K562 (cell line): ENCODE results near the gene TCHP. TPM values are rescaled to one million over a fixed set of nuclear protein-coding genes. Genes with fewer than 3 reads are reported as not detected.

ENCODE experiments used
- CBFA2T3 ChIP-seq: fragments of 450-650 bp; IDR thresholded peaks from 2 replicates; pipeline ENCODE4 v1.6.1; 2017
- CEBPZ ChIP-seq: fragments of 150-350 bp; IDR thresholded peaks from 2 replicates; pipeline ENCODE4 v1.6.1; 2014; ENCODE audit warnings: low read depth, mild to moderate bottlenecking, low read length, borderline replicate concordance
- FIP1L1 ChIP-seq: fragments of 200-400 bp; formaldehyde crosslinking; IDR thresholded peaks from 2 replicates; pipeline ENCODE4 v1.6.1; 2018; ENCODE audit warnings: mild to moderate bottlenecking, low read depth, low read length; ENCODE audit not compliant: poor library complexity, severe bottlenecking
- FOXJ2 ChIP-seq: fragments of 200-800 bp; sonication (Bioruptor generic); IDR thresholded peaks from 2 replicates; pipeline ENCODE4 v1.6.1; 2016; ENCODE audit warnings: missing genetic modification characterization, missing compliant biosample characterization
- ILK ChIP-seq: fragments of 450-650 bp; IDR thresholded peaks from 2 replicates; pipeline ENCODE4 v1.6.1; 2016; ENCODE audit warnings: missing genetic modification characterization, low read depth, mild to moderate bottlenecking, missing compliant biosample characterization, moderate library complexity, borderline replicate concordance
- MAFK ChIP-seq: IDR thresholded peaks from 2 replicates; pipeline ENCODE4 v1.6.1; 2011; ENCODE audit warnings: low read length, improper control_type of control experiment
- MEF2A ChIP-seq: IDR thresholded peaks from 2 replicates; pipeline ENCODE4 v1.6.1; 2011; ENCODE audit warnings: low read depth, mild to moderate bottlenecking, low read length, moderate library complexity; ENCODE audit not compliant: control insufficient read depth
- NR2C2 ChIP-seq, 2 experiments: fragments of 200-800 bp in 1 of 2; sonication (Bioruptor generic) in 1 of 2; sonication (generic) in 1 of 2; formaldehyde crosslinking in 1 of 2; IDR thresholded peaks; 2 replicates each; pipeline versions ENCODE4 v1.6.1 to v1.8.0; 2016 to 2022; ENCODE audit warnings: mild to moderate bottlenecking in 1 of 2, missing compliant biosample characterization in 1 of 2, missing genetic modification characterization in 1 of 2, missing genetic modification reagents in 1 of 2
- PHF20 ChIP-seq: fragments of 450-650 bp; IDR thresholded peaks from 2 replicates; pipeline ENCODE4 v1.6.1; 2018; ENCODE audit not compliant: partially characterized antibody
- POLR2B ChIP-seq: fragments of 450-650 bp; IDR thresholded peaks from 2 replicates; pipeline ENCODE4 v1.6.1; 2018; ENCODE audit warnings: low read depth; ENCODE audit not compliant: partially characterized antibody
- PTBP1 ChIP-seq: fragments of 200-400 bp; formaldehyde crosslinking; IDR thresholded peaks from 2 replicates; pipeline ENCODE4 v1.6.1; 2017; ENCODE audit warnings: low read depth, low read length
- RNF2 ChIP-seq: sonication (generic); IDR thresholded peaks from 2 replicates; pipeline ENCODE4 v1.6.1; 2016
- RUNX1 ChIP-seq: sonication (generic); IDR thresholded peaks from 2 replicates; pipeline ENCODE4 v1.6.1; 2016; ENCODE audit warnings: antibody characterized with exemption, low read depth
- SMARCA5 ChIP-seq: fragments of 450-650 bp; IDR thresholded peaks from 2 replicates; pipeline ENCODE4 v1.6.1; 2016
- ZNF324 ChIP-seq: fragments of 250-450 bp; sonication (Bioruptor Pico); IDR thresholded peaks from 2 replicates; pipeline ENCODE4 v1.4.0; 2020; ENCODE audit warnings: mild to moderate bottlenecking
- polyA plus RNA-seq, 8 experiments: library from polyadenylated mRNA; depleted of rRNA in 4 of 8; stranded (reverse) in 5 of 8; unstranded in 3 of 8; fragments of >200 nt; fragmentation: Nextera tagmentation in 2 of 8; fragmentation: Illumina TruSeq in 1 of 8; extraction: Ambion mirVana in 2 of 8; extraction: Trizol in 1 of 8; gene quantifications; 2 replicates each; pipeline versions ENCODE4 v1.2.1 to v1.2.3, GENCODE V29; 2011 to 2014; ENCODE audit warnings: inconsistent platforms in 1 of 8, missing spikeins in 1 of 8
- total RNA-seq, 7 experiments: library from RNA; depleted of rRNA in 6 of 7; stranded (reverse); fragments of >200 nt in 6 of 7; fragmentation: Illumina TruSeq in 2 of 7; extraction: Trizol in 2 of 7; gene quantifications; 2 replicates each; pipeline versions ENCODE4 v1.2.1 to v1.2.3, GENCODE V29; 2011 to 2021; ENCODE audit warnings: low replicate concordance in 1 of 7
- TF ChIP-seq, protein P1 (sequence below): sonication (generic); formaldehyde crosslinking; IDR thresholded peaks from 2 replicates; pipeline ENCODE4 v1.8.0; 2023; ENCODE audit warnings: mild to moderate bottlenecking, missing genetic modification reagents

Gene TCHP
- total and polyA plus RNA-seq, 9 of the 15 experiments (the other 6 are each of a cell fraction or from before 2014, with no cell fraction given), result 3.4 to 30.4 (median 19.7) TPM

- TF ChIP-seq CEBPZ (no peak), ILK (tag) (no peak), RUNX1 (no peak), MAFK (no peak), CBFA2T3 (no peak), FIP1L1 (no peak), SMARCA5 (no peak), ZNF324 (no peak), PTBP1 (no peak), NR2C2 (CRISPR knock-in tag; IDR thresholded peaks at IDR 0.05) (no peak), NR2C2 (tag; IDR thresholded peaks at IDR 0.05) (peak; percentile 68; the same call in 1 of the 2 replicates), FOXJ2 (no peak), MEF2A (no peak), RNF2 (no peak), PHF20 (no peak), POLR2B (no peak)
- TF ChIP-seq, protein P1, sequence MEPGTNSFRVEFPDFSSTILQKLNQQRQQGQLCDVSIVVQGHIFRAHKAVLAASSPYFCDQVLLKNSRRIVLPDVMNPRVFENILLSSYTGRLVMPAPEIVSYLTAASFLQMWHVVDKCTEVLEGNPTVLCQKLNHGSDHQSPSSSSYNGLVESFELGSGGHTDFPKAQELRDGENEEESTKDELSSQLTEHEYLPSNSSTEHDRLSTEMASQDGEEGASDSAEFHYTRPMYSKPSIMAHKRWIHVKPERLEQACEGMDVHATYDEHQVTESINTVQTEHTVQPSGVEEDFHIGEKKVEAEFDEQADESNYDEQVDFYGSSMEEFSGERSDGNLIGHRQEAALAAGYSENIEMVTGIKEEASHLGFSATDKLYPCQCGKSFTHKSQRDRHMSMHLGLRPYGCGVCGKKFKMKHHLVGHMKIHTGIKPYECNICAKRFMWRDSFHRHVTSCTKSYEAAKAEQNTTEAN (CRISPR knock-in tag), result no peak
Observed at GRCh38 chr12:109880043-109880931, 19.8 kb upstream of the TCHP start, which contains the start of gene GLTP (continued).
